NCI-H1417 treated with DMSO at 0.1 percent for 48 hours (cell line): Measurements from ENCODE around the gene GPC4.

Source experiments
- DNase-seq: peaks from one replicate; lab custom pipeline; 2025; lab: John Stamatoyannopoulos, UW

The GPC4 gene

DNA sequence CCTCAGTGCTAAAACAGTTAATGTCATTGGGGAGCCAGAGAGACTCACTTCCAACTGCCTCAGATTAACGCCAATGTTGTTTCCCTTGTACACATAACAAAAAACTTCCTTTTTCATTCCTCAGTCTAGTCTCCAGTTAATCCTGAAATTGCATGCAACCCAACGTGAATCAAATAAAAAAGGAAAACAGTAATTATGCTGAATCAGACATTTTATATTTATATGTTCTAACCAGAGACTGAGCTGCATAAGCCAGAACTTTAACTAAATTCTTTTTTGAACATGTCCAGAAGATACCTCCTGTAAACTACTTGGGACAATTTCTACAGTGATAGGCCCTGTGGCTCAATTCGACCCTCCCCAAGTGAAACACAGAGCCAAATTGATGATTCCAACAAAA, 4.7 kb downstream of the GPC4 start:
- DNase-seq, result no peak

DNA sequence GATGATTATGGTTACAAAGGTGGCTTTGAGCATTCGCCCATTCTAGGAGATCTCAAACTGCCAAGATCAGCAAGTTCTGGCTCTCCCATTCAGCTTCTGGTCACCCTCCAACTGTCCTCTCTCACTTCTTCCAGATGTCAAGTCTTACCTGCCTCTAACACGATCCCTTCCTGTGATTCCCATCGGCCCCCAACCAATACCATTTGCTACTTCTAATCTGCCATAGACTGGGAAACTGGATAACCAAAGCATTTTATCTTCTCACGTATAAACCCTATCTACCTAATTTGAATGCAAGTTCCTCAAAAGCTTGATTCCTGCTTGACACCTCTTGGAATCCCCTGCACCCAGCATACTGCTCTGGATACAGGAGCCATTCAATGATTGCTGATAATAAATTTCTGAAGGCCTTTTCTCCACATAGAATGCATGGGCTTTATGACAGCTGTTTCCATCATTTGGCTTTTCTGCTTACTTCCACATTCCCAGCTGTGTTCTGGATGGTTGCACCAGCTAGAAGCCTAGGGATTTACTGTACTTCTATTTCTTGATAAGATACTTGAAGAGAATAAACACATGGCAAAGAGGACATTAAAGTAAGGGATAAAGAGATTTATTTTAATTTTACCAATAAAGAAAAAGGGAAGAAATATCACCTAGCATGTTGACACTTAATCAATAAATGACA, 9.6 kb downstream of the GPC4 start:
- no peak for DNase-seq

GRCh38 chrX:133403984-133404383, 11.3 kb downstream of the GPC4 start:
- no peak for DNase-seq

DNA sequence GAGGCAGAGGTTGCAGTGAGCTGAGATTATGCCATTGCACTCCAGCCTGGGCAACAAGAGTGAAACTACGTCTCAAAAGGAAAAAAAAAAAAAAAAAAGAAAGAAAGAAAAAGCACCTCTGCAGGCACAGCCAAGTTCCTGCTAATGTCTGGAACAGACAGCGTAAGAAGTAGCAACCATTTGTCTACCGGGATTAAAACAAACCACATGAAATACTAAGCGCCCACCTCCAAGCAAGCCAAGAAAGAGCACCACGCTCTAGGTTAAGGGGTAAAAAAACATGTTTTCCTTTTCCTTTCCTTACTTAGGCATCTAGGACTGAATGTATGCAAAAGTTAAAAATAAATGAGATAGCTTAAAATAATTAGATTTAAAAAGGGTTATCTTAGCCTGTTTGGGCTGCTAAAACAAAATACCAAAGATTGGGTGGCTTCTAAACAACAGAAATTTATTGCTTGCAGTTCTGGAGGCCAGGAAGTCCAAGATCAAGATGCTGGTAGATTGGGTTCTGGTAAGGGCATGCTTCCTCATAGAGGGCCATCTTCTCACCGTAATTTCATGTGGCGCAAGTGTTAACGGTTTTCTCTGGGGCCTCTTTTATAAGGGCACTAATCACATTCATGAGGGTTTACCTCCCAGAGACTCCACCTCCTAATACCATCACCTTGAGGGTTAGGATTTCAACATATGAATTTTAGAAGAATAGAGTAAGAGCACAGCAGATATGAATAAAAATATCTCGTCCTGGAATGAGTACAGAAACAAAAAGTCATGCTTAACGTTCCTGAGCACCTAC, 12.3 kb downstream of the GPC4 start:
- no peak for DNase-seq

DNA sequence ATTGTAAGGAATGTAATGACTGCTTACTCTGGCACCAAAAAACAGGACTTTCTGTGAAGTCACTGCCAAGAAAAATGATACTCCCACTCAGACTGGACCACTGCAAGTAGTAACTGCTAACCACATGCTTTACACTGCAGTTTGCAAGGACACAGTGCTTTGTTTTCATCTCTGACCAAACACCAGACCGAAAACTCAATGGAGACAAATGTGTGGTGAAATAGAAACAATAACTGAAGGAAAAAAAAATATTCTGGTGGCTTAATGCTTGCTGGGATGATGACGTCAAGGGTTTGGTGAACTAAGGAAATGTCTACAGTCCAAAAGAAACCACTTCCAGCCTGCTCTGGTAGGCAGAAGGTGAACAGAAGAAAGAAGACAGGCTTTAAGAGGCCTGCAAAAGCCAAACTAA, 13.2 kb downstream of the GPC4 start:
- no peak for DNase-seq

DNA sequence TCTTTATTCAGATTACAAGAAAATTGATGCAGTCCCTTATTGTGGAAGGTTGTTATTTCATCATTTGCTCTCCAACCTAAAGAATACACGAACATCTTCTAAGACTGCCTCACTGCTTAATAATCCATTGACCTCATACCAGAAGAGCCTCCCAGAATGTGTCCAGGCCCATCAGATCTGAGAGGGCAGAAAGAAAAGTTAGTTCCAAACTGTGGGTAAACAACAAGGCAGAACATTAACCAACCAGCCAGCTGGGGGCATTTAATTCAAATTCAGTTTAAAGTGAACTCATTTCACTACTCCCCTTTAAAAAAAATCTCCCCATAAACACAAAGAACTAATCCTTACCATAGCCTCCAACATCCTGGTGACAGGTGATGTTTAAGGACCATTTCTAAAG, 13.8 kb downstream of the GPC4 start:
- DNase-seq, result no peak

GRCh38 chrX:133399411-133399810, 15.9 kb downstream of the GPC4 start:
- no peak for DNase-seq

DNA sequence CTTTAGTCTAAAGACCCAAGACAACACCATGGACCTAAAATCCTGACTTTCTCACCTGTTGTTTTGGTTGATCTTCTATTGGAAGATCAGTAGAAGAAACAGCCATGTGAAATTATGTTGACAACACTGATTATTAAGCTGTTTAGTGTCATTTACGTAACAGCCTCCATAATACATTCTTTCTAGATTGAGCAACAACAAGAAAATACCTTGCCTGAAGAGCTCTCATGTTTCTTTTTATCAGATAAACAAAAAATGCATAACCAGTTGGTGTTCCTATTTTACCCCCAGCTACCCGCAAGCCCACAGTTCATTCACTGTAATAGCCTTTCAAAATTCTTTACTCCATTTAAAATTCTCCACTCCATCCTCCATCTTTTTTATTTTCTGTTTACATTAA, 20.5 kb downstream of the GPC4 start:
- no peak for DNase-seq

- DNase-seq, result no peak
Observed at GRCh38 chrX:133392671-133393070, 22.6 kb downstream of the GPC4 start.

DNA sequence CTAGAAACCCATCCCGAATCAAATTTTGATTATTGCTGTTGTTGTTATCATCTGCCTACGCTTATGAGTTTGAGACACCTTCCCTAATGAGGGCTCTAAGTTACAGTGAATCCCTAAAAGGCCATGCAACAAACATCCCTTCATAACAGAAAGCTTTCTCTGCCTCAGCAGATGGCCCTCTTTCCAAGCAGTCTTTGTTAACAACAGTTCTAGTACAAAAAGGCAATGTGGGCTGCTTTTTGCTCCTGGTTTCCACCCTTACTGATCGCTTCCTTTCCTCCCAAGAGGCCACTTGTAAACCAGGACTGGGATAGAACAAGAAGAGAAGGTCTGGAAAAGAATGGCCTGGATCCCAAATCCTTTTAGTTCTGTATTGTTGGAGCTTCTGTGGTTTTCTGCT, 24.2 kb downstream of the GPC4 start:
- DNase-seq, result no peak

GRCh38 chrX:133390676-133391075, 24.6 kb downstream of the GPC4 start:
- DNase-seq, result no peak

- no peak for DNase-seq
Observed at GRCh38 chrX:133389975-133390374, 25.3 kb downstream of the GPC4 start.

DNA sequence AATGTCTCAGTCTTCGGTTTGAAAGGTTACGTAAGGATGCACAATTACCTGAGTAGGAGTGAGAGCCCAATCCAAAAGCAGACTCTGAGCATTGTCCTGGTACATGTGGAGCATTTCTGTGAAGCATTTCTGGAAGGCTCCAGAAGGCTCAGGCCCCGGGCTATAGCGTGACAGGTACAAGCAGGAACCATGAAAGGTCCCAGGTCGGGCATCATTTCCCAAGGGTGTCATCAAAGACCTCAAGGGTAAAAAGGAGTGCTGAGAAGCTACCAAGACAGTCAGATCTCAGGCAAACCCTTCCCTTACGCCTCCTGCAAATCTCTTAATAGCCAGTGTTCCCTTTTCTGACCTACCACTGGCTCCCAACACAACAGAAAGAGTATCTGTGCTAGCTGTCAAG, 30.8 kb downstream of the GPC4 start:
- DNase-seq, result no peak

GRCh38 chrX:133380711-133381619, 34.3 kb downstream of the GPC4 start:
- DNase-seq, result no peak

DNA sequence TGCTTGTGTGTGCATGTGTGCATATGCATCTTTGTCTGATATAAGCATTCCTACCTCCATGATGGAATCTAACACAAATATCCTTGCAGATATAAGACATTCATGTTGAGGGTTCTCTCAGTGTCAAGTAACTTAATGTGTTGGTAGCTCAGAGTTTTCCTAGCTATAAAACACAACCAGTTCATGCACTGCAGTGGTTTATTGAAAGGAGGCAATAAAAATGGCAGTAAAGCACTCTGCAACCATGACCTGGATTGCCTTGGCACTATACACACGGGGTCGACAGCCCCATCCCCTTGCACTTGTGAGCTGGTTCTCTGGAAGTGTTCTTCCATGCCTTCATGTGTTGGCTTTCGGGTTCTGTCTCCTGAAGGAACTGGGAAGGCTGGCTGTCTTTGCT, 38.9 kb downstream of the GPC4 start:
- no peak for DNase-seq

GRCh38 chrX:133375615-133376340, 39.5 kb downstream of the GPC4 start:
- no peak for DNase-seq

DNA sequence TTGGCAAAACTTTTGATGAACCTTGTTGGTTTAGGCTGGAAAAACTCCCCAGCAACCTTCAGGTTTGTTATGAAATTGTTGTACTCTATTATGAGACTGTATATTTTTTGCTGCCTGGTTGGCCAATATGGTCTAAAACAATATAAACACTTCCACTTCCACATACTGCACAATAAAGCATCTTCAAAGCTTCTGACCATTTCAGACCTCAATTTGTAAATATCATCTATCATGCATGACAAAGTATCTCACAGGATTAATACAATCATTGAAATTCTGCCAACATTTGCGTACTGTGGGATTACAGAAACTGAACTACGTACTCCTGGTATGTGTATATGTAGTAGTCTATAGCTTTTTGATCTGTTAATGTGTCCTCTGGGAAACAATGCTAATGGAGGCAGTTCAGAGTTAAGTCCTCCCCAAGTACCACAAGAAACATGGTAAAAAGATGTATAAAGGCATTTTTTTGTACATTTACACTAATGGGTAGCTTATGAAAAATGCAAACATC, 40.4 kb downstream of the GPC4 start:
- no peak for DNase-seq

DNA sequence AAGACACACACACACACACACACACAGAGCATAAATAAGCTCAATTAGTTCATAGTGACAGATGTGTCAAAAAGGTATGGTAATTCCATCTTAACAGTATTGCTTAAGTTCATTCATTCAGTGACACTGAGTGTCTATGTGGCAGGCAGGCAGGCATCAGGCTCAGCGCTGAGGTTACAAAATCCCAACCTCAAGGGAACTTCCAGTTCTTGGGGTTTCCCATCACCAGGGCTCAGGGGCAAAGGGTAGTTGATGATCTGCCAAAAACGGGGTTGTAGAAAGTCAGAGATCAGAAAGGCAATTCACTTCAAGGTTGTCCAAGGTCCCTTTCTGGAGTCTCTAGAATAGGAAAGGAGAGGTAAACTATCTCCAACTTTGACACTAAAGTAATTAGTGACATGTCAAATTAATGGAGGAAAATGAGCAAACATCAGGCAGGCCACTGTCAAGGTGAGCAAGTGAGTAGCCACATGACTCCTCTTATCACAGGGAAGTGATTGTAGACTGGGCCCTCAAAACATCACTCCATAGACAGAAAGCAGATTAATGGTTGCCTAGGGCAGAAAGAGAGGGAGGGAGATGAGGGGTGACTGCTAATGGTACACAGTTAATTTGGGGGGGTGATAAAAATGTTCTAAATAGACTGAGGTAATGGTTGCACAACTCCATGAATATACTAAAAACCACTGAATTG, 41.8 kb downstream of the GPC4 start:
- no peak for DNase-seq

- DNase-seq, result no peak
Observed at GRCh38 chrX:133370696-133371275, 44.5 kb downstream of the GPC4 start.

GRCh38 chrX:133369065-133369464, 46.2 kb downstream of the GPC4 start:
- DNase-seq, result no peak

- no peak for DNase-seq
Observed at GRCh38 chrX:133366735-133367134, 48.6 kb downstream of the GPC4 start.
